GM12872 (cell line): Measurements from ENCODE around the gene PGM2L1.

Source experiments
- CTCF ChIP-seq: IDR thresholded peaks from 3 replicates; pipeline ENCODE4 v1.5.1; 2011; ENCODE audit warnings: low read depth, mild to moderate bottlenecking, low read length, moderate library complexity; ENCODE audit not compliant: insufficient read depth

The PGM2L1 gene

DNA sequence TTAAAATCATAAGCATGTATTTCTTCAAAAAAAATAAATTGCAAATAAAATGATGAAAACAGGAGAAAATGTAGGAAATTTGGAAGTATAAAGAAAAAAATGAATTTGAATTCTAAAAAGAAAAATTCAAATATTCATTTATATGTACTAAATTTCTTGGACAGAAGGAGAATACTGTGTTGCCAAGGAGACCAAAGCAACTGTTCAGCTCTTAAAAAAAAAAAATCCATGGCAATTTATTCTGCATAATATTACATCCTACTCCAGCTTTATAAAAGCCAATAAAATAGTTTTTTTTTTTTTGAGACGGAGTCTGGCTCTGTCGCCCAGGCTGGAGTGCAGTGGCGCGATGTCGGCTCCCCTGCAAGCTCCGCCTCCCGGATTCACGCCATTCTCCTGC is 6.0 kb downstream of the PGM2L1 start:
- no peak for TF ChIP-seq CTCF

GRCh38 chr11:74391193-74391592 is 7.0 kb downstream of the PGM2L1 start:
- no peak for TF ChIP-seq CTCF

GRCh38 chr11:74390697-74391096 is 7.5 kb downstream of the PGM2L1 start:
- TF ChIP-seq CTCF = no peak

DNA sequence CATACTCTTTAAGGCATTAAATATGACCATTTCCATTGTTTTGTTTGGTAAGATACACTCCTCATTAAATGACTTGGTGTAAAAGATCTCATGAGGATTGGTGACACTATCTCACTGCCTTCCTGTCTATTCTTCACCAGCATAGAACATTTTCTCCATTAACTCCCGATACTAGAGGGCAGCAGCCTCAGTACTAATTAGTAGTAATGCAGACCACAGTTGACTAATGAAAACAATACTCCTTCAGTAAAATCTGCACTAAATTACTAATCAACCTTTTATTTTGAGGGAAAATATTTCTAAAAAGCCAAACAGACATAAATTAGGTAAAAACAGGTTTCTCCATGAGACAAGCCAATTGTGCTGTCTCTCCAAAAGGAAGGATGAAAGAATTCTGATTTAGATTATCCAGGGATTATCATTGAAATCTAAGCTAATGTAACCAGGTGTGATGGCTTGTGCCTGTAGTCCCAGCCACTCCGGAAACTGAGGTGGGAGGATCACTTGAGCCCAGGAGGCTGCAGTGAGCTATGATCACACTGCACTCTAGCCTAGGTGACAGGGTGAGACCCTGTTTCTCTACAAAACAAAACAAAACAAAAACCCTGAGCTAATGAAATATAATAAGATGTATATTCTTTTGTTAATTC is 9.4 kb downstream of the PGM2L1 start:
- peak; percentile 69 for TF ChIP-seq CTCF

GRCh38 chr11:74384641-74385040 is 13.6 kb downstream of the PGM2L1 start:
- no peak for TF ChIP-seq CTCF

DNA sequence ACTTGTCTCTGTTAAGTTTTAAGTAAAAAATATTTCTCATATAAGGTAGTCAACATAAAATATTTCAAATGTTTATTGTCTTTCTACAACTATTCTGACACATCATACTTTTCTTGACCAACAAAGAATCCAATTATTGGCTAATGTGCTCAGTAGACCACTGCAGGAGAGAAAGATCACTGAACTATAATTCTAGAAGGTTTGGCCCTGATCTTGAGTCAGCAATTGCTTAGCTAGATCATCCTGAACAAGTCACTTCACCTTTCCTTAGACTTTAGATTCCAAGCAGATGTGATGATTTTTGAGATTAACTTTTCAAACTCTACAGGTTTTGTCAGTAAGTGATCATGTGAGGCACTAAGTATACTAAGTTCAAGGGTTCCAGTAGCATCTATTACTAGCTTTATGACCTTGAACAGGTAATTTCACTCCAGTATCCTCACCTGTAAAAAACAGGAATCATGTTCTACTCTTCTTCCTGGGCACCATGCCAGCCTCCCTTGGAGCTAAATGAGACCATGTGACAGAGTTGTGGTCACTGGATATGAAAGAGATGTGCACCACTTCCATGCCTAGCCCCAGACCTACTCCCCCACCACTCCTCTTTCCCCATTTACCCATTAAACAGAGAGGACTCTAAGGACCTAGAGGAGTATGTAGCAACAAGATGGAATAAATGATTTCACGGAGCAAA is 17.3 kb downstream of the PGM2L1 start:
- TF ChIP-seq CTCF = no peak

DNA sequence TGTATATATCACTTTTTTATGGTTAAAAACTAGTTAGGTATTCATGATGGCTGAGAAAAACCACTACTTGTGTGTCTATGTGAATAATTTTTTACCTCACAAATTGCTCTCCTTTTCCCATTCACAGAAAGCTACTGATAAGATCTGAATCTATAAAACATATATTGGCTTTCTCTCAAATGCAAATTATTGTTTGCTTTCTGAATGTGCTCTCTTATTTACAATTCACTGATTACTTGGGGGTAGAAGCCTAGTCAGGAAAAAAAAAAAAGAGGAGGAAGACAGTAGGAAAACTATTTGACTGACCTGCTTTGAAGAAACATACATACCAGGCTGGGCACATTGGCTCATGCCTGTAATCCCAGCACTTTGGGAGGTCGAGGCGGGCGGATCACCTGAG is 20.5 kb downstream of the PGM2L1 start:
- TF ChIP-seq CTCF = no peak
